Stomach (tissue), 4 donors: ENCODE measurements around the gene TANGO6.

Experiments used
- EP300 ChIP-seq: sonication (generic); formaldehyde crosslinking; IDR thresholded peaks from one replicate; pipeline ENCODE4 v1.6.1; 2017; ENCODE audit warnings: antibody characterized with exemption
- POLR2A ChIP-seq, 4 donors: fragments of 450-650 bp; IDR thresholded peaks; one replicate each; pipeline ENCODE4 v1.6.1; 2016; ENCODE audit warnings: antibody characterized with exemption in 4 of 4, control low read depth in 2 of 4, mild to moderate bottlenecking in 1 of 4, moderate library complexity in 1 of 4
- POLR2AphosphoS5 ChIP-seq, 3 donors: sonication (generic); formaldehyde crosslinking; IDR thresholded peaks; one replicate each; pipeline ENCODE4 v1.6.1; 2016; ENCODE audit warnings: antibody characterized with exemption in 3 of 3
- TF ChIP-seq, protein P1 (sequence below), 7 experiments: fragments of 450-650 bp in 4 of 7; fragments of 200-600 bp in 3 of 7; sonication (generic) in 3 of 7; IDR thresholded peaks; one replicate each; pipeline ENCODE4 v1.5.1; 2016 to 2019; ENCODE audit warnings: antibody characterized with exemption in 7 of 7, control low read depth in 2 of 7, mild to moderate bottlenecking in 1 of 7

DNA sequence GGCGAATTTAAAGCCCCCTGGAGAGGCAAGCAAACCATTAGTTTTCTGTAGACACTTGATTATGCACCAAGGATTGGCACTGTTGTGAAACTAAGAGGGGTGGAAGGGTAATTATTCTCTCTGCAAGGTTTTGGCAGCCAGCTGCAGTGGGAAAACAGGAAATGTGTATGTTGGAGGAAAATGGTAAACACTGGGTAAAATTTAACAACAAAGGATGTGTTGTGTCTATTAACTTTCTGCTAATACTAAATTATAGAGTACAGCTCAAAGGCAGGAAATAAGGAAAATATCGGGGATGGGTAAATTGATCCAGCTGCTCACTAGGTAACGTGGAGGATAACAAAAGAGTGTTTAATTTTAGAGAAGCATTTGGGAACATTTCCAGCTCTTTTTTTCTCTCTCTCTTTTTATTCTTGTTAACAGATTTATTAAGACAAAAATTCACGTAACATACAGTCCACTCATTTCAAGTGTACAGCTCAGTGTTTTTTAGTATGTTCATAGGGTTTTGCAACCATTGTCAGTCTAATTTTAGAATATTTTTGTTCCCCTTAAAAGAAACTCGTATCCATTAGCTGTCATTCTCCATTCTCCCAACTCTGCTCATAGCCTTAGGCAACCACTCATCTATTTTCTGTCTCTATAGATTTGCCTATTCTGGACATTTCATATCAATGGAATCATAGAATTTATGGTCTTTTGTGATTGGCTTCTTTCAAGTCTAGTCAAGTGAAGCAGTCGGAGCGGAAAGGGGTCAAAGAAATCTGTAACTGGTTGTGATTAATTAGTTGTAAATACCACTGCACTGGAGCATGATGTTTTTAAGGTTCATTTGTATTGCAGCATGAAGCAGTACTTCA lies 41.8 kb downstream of the TANGO6 start:
- TF ChIP-seq POLR2A (IDR thresholded peaks at IDR 0.05) (no peak), POLR2AphosphoS5 (IDR thresholded peaks at IDR 0.05) (no peak), EP300 (no peak)
- TF ChIP-seq, protein P1, sequence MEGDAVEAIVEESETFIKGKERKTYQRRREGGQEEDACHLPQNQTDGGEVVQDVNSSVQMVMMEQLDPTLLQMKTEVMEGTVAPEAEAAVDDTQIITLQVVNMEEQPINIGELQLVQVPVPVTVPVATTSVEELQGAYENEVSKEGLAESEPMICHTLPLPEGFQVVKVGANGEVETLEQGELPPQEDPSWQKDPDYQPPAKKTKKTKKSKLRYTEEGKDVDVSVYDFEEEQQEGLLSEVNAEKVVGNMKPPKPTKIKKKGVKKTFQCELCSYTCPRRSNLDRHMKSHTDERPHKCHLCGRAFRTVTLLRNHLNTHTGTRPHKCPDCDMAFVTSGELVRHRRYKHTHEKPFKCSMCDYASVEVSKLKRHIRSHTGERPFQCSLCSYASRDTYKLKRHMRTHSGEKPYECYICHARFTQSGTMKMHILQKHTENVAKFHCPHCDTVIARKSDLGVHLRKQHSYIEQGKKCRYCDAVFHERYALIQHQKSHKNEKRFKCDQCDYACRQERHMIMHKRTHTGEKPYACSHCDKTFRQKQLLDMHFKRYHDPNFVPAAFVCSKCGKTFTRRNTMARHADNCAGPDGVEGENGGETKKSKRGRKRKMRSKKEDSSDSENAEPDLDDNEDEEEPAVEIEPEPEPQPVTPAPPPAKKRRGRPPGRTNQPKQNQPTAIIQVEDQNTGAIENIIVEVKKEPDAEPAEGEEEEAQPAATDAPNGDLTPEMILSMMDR (IDR thresholded peaks at IDR 0.05), result no peak
